GM21717 (cell line): Measurements from ENCODE around the gene PCDHGA3.
"Not testable (repeated sequence)": the region's sequence is repeated elsewhere in the genome, so short reads cannot be mapped to it uniquely, and the experiment has no call there.

ENCODE experiments used
- ATAC-seq: cut with Tn5 transposase; IDR thresholded peaks from one replicate; pipeline ENCODE4 v1.9.1; 2021; ENCODE audit warnings: mild to moderate bottlenecking, moderate library complexity; ENCODE audit not compliant: unreplicated experiment

The PCDHGA3 gene

DNA sequence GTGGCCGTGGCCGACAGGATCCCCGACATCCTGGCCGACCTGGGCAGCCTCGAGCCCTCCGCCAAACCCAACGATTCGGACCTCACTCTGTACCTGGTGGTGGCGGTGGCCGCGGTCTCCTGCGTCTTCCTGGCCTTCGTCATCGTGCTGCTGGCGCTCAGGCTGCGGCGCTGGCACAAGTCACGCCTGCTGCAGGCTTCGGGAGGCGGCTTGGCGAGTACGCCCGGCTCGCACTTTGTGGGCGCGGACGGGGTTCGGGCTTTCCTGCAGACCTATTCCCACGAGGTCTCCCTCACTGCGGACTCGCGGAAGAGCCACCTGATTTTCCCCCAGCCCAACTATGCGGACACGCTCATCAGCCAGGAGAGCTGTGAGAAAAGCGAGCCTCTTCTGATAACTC, 2.4 kb downstream of the PCDHGA3 start:
- ATAC-seq: not testable (repeated sequence)

GRCh38 chr5:141349917-141350619, 6.4 kb downstream of the PCDHGA3 start, which contains the start of gene PCDHGB1:
Gene PCDHGB1 (plus strand): TSS chr5:141350099. CDS start chr5:141350261, 162 bp downstream.
- peak; percentile 66 for ATAC-seq

GRCh38 chr5:141351591-141351990, 8.0 kb downstream of the PCDHGA3 start:
- no peak for ATAC-seq

GRCh38 chr5:141354900-141355469, 11.4 kb downstream of the PCDHGA3 start, which contains the start of gene PCDHGA4:
Gene PCDHGA4 (plus strand): TSS chr5:141355021. CDS start chr5:141355108, 87 bp downstream.
- no peak for ATAC-seq

DNA sequence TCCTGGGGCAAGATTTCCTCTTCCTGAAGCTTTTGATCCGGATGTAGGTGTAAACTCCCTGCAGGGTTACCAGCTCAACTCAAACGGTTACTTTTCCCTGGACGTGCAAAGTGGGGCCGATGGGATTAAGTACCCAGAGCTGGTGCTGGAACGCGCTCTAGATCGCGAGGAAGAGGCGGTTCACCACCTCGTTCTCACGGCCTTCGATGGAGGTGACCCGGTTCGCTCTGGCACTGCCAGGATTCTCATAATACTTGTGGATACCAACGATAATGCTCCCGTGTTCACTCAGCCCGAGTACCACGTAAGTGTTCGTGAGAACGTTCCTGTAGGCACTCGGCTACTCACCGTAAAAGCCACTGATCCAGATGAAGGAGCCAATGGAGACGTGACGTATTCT, 12.0 kb downstream of the PCDHGA3 start:
- ATAC-seq: no peak

DNA sequence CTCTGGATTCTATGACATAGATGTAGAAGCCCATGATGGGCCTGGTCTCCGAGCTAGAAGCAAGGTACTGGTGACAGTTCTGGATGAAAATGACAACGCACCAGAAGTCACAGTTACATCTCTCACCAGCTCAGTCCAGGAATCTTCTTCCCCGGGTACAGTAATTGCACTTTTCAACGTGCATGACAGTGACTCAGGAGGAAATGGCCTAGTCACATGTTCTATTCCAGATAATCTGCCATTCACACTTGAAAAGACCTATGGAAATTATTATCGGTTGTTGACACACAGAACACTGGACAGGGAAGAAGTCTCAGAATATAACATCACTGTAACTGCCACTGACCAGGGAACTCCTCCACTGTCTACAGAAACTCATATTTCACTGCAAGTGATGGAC, 12.5 kb downstream of the PCDHGA3 start:
- no peak for ATAC-seq

GRCh38 chr5:141356950-141357349, 13.3 kb downstream of the PCDHGA3 start:
- no peak for ATAC-seq

DNA sequence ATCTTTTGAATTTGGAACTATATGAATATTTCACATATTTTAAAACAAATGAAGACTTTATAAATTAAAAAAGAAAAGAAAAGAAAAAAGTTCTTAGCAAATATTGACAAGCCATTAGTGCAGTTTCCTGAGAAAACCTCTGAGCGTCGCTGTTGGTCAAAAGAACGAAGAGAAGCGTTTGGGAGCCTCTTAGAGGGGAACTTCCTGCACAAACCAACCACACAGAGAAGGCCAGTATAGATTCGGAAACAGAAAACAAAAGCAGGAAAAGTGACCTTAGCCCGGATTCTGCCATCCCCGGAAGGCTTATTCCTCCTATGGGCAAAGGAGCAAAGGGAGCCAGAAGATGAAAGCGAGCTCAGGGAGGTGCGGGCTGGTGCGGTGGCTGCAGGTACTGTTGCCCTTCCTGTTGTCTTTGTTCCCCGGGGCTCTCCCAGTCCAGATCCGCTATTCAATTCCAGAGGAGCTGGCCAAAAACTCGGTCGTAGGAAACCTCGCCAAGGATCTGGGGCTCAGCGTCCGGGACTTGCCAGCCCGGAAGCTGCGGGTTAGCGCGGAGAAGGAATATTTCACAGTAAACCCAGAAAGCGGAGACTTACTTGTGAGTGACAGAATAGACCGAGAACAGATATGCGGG, 16.3 kb downstream of the PCDHGA3 start, which contains the start of gene PCDHGB2:
Gene PCDHGB2 (plus strand): TSS at position 205 of the 637 bp plus-strand sequence. CDS start 142 bp downstream, at position 347.
- ATAC-seq: peak; percentile 78

- no peak for ATAC-seq
These were observed 17.1 kb downstream of the PCDHGA3 start for GRCh38 chr5:141360685-141361084.

DNA sequence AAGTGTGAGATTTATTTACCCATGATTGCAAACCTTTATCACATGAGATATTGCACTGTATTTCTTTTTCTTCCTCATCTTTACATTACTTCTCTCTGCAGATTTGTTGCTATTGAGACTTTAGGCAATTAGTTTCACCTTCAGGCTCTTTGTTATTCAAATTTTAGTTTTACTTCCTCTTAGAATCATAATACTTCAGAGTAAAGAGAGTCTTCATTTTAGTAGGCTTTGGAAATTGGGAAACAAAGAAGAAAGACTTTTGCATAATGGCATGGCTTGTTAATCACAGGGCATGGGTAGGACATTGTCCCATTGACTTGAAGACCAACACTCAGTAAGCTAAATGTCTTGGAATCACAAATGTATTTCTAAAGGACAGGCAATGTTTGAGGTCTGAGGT, 19.1 kb downstream of the PCDHGA3 start:
- ATAC-seq: no peak

DNA sequence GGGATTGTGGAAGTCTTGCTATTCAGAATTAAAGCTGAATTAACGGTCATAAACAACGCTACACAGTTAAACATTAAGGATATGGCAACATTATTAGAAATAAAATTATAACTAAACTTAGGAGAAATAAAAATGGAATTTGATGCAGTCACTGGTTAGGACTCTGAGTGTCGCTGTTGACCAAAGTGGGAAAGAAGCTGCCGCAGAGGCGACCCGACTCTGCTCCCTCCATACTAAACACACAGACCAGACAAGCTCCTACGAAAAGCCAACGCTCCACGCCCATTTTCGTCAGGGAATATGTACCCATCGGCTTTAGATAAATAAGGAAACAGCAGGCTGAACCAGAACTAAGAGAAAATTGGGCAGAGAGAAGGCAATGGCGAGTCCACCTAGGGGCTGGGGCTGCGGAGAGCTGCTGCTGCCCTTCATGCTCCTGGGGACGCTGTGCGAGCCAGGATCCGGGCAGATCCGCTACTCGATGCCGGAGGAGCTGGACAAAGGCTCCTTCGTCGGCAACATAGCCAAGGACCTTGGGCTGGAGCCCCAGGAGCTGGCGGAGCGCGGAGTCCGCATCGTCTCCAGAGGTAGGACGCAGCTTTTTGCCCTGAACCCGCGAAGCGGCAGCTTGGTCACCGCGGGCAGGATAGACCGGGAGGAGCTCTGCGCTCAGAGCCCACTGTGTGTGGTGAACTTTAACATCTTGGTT, 20.5 kb downstream of the PCDHGA3 start, which contains the start of gene PCDHGA5:
Gene PCDHGA5 (plus strand): TSS at position 211 of the 709 bp plus-strand sequence. CDS start 169 bp downstream, at position 380.
- no peak for ATAC-seq

- ATAC-seq: no peak
These were observed 22.6 kb downstream of the PCDHGA3 start for GRCh38 chr5:141366016-141366896.

DNA sequence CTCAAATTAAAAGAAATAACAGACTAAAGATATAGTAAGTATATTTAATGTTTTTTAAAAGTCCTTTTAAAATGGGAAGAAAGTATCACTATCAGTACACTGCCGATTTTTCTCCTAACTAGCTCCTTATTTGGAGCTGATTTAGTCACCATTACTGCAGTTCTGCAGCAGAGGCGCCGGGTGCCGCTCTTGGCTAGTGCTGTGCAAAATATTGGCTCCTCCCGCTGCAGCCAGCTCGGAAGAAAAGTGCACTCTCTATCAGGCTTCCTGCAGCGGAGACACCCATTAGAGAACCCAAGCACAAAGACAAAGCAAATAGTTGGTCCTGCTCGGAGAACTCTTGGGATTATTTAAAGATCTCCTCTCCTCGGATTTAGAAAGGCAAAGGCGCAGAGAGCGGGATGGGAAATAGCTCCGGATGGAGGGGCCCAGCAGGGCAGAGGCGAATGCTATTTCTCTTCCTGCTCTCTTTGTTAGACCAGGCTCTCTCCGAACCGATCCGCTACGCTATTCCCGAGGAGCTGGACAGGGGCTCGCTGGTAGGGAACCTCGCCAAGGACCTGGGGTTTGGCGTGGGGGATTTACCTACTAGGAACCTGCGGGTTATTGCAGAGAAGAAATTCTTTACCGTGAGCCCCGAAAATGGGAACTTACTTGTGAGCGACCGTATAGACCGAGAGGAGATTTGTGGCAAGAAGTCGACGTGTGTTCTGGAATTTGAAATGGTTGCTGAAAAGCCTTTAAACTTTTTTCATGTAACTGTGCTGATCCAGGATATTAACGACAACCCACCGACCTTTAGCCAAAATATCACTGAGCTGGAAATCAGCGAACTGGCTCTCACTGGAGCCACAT, 26.6 kb downstream of the PCDHGA3 start, which contains the start of gene PCDHGB3:
Gene PCDHGB3 (plus strand): TSS at position 249 of the 855 bp plus-strand sequence. CDS start 153 bp downstream, at position 402.
- ATAC-seq: peak; percentile 73

DNA sequence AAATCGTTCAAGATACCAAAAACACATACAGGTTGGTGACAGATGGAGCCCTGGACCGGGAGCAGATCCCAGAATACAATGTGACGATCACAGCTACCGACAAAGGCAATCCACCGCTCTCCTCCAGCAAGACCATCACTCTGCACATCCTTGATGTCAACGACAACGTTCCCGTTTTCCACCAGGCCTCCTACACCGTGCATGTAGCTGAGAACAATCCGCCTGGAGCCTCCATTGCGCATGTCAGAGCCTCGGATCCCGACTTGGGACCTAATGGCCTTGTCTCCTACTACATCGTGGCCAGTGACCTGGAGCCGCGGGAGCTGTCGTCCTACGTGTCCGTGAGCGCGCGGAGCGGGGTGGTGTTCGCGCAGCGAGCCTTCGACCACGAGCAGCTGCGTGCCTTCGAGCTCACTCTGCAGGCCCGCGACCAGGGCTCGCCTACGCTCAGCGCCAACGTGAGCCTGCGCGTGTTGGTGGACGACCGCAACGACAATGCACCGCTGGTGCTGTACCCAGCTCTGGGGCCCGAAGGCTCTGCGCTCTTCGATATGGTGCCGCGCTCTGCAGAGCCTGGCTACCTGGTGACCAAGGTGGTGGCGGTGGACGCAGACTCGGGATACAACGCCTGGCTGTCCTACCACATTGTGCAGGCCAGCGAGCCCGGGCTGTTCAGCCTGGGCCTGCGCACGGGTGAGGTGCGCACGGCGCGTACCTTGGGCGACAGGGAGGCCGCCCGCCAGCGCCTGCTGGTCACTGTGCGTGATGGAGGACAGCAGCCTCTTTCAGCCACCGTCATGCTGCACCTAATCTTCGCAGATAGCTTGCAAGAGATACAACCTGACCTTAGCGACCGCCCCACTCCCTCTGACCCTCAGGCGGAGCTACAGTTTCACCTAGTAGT, 28.2 kb downstream of the PCDHGA3 start:
- ATAC-seq: no peak

DNA sequence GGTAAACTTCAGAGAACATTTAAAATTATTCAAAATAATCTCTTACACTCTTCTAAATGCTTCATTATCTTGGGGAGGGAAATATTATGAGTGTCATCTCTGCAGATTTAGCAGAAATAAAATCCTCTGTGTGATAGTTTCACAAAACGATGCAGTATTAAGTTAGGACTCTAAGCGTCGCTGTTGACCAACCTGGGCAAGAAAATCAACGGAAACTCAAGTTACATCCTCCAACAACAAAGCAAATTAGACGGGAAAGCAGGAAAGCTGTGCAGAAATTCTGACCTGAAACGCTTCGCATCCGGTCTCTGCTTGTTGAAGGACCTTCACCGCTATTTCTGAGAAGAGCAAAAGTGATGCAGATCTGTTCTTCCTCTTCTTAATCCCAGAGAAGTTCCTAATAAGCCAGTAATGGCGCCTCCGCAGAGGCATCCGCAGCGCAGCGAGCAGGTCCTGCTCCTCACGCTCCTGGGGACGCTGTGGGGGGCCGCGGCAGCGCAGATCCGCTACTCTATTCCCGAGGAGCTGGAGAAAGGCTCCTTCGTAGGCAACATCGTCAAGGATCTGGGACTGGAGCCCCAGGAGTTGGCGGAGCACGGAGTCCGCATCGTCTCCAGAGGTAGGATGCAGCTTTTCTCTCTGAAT, 30.2 kb downstream of the PCDHGA3 start, which contains the start of gene PCDHGA6:
Gene PCDHGA6 (plus strand): TSS at position 219 of the 645 bp plus-strand sequence. CDS start 193 bp downstream, at position 412.
- ATAC-seq: no peak

DNA sequence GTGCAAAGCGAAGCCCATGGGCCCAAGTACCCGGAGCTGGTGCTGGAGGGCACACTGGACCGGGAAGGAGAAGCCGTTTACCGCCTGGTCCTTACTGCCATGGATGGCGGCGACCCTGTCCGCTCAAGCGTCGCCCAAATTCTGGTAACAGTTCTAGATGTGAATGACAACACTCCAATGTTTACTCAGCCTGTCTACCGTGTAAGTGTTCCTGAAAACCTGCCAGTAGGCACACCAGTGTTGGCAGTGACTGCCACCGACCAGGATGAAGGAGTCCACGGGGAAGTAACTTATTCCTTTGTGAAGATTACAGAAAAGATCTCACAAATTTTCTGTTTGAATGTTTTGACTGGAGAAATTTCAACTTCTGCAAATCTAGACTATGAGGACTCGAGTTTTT, 31.0 kb downstream of the PCDHGA3 start:
- no peak for ATAC-seq

DNA sequence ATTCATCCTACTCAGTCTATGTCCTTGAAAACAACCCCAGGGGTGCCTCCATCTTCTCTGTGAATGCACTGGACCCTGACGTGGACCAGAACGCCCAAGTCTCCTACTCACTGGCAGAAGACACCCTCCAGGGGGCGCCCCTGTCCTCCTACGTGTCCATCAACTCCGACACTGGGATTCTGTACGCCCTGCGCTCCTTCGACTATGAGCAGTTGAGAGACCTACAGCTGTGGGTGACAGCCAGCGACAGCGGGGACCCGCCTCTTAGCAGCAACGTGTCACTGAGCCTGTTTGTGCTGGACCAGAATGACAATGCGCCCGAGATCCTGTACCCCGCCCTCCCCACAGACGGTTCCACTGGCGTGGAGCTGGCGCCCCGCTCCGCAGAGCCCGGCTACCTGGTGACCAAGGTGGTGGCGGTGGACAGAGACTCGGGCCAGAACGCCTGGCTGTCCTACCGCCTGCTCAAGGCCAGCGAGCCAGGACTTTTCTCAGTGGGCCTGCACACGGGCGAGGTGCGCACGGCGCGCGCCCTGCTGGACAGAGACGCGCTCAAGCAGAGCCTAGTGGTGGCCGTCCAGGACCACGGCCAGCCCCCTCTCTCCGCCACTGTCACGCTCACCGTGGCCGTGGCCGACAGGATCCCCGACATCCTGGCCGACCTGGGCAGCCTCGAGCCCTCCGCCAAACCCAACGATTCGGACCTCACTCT, 32.0 kb downstream of the PCDHGA3 start:
- ATAC-seq: not testable (repeated sequence)
